HL-60 (cell line): ENCODE results near the gene PTPRM.

Experiments used
- DNase-seq, 2 experiments: peaks; one replicate each; pipeline ENCODE4 v3.0.0-alpha.2; 2010 to 2020; ENCODE audit warnings: low read depth in 1 of 2, low spot score in 1 of 2
- H3K27ac ChIP-seq: fragments of 250-450 bp; sonication (Bioruptor Pico); replicated peaks from 2 replicates; pipeline ENCODE4 v1.5.1; 2020; ENCODE audit warnings: mild to moderate bottlenecking, moderate library complexity
- H3K27me3 ChIP-seq: fragments of 250-450 bp; sonication (Bioruptor Pico); 2 replicates; pipeline ENCODE4 v1.5.1; 2021; ENCODE audit warnings: mild to moderate bottlenecking, moderate library complexity; ENCODE audit not compliant: insufficient read depth, poor library complexity, severe bottlenecking
- H3K4me3 ChIP-seq: replicated peaks from 2 replicates; pipeline ENCODE4 v1.5.1; 2011; ENCODE audit warnings: mild to moderate bottlenecking, control low read depth, low read length; ENCODE audit not compliant: insufficient read depth
- GABPA ChIP-seq: IDR thresholded peaks from 2 replicates; pipeline ENCODE4 v1.6.1; 2012; ENCODE audit warnings: low read depth
- POLR2AphosphoS5 ChIP-seq: IDR thresholded peaks from 2 replicates; pipeline ENCODE4 v1.6.1; 2012; ENCODE audit warnings: low read depth
- SPI1 ChIP-seq: IDR thresholded peaks from 2 replicates; pipeline ENCODE4 v1.6.1; 2012; ENCODE audit warnings: low read depth, mild to moderate bottlenecking, borderline replicate concordance
- TF ChIP-seq, protein P1 (sequence below): IDR thresholded peaks from 2 replicates; pipeline ENCODE4 v1.6.1; 2012; ENCODE audit warnings: low read depth; ENCODE audit not compliant: insufficient replicate concordance
- TF ChIP-seq, protein P2 (sequence below): IDR thresholded peaks from one replicate; pipeline ENCODE4 v1.5.1; 2011; ENCODE audit warnings: low read length, control low read depth, inconsistent platforms; ENCODE audit not compliant: insufficient read depth

The PTPRM gene

DNA sequence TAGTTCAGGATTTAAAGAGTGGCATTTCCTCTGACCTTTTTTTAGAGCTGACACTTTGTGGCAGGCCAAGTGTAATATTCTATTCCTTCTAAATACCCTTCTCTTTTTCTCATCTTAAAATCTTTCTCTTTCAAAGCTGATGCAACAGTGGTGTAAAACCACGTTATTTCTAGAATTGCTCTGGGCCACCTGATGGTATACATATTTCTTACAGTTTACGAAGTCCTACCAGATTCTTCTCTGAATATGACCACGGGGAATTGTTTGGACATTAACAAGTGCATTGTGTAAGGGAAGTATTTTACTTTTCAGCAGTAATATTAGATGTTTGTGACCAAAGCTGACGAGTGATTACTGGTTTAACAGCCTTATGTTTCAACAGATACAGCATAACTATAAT, 109.9 kb downstream of the PTPRM start:
- H3K27me3 ChIP-seq = no peaks in the 10 kb centered on the region
- H3K4me3 ChIP-seq = no peak overlapping the region
- TF ChIP-seq, protein P1, sequence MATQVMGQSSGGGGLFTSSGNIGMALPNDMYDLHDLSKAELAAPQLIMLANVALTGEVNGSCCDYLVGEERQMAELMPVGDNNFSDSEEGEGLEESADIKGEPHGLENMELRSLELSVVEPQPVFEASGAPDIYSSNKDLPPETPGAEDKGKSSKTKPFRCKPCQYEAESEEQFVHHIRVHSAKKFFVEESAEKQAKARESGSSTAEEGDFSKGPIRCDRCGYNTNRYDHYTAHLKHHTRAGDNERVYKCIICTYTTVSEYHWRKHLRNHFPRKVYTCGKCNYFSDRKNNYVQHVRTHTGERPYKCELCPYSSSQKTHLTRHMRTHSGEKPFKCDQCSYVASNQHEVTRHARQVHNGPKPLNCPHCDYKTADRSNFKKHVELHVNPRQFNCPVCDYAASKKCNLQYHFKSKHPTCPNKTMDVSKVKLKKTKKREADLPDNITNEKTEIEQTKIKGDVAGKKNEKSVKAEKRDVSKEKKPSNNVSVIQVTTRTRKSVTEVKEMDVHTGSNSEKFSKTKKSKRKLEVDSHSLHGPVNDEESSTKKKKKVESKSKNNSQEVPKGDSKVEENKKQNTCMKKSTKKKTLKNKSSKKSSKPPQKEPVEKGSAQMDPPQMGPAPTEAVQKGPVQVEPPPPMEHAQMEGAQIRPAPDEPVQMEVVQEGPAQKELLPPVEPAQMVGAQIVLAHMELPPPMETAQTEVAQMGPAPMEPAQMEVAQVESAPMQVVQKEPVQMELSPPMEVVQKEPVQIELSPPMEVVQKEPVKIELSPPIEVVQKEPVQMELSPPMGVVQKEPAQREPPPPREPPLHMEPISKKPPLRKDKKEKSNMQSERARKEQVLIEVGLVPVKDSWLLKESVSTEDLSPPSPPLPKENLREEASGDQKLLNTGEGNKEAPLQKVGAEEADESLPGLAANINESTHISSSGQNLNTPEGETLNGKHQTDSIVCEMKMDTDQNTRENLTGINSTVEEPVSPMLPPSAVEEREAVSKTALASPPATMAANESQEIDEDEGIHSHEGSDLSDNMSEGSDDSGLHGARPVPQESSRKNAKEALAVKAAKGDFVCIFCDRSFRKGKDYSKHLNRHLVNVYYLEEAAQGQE = no peak
- TF ChIP-seq GABPA (no peak), POLR2AphosphoS5 (no peak), SPI1 (no peak)
- no peak overlapping the region for H3K27ac ChIP-seq
- DNase-seq = no peak

DNA sequence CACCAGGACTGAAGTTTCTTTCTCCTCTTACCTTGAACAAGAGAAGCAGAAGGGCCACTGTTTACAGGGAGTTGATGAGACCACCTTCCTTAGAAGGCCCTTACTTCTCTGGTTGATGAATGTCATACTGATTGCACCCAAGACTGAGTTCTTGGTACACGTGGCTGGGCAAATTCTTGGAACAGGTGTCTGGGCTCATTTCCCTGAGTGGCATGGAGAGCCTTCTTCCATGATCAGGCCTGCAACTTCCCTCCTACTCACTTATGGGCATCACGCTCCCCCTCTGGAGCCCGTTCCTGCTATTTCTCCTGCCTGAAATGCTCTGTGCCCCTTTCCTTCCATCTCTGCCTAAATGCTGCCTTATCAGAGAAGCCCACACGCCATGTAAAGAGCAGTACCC, 110.3 kb downstream of the PTPRM start:
- DNase-seq = no peak
- Histone ChIP-seq H3K4me3 (no peak overlapping the region), H3K27me3 (no peaks in the 10 kb centered on the region), H3K27ac (no peak overlapping the region)
- TF ChIP-seq GABPA = no peak
- TF ChIP-seq SPI1 = no peak
- TF ChIP-seq, protein P1 = no peak
- TF ChIP-seq POLR2AphosphoS5 = no peak
- TF ChIP-seq, protein P2, sequence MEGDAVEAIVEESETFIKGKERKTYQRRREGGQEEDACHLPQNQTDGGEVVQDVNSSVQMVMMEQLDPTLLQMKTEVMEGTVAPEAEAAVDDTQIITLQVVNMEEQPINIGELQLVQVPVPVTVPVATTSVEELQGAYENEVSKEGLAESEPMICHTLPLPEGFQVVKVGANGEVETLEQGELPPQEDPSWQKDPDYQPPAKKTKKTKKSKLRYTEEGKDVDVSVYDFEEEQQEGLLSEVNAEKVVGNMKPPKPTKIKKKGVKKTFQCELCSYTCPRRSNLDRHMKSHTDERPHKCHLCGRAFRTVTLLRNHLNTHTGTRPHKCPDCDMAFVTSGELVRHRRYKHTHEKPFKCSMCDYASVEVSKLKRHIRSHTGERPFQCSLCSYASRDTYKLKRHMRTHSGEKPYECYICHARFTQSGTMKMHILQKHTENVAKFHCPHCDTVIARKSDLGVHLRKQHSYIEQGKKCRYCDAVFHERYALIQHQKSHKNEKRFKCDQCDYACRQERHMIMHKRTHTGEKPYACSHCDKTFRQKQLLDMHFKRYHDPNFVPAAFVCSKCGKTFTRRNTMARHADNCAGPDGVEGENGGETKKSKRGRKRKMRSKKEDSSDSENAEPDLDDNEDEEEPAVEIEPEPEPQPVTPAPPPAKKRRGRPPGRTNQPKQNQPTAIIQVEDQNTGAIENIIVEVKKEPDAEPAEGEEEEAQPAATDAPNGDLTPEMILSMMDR = no peak

- no peak for TF ChIP-seq POLR2AphosphoS5
- TF ChIP-seq, protein P2 = no peak
- TF ChIP-seq, protein P1 = no peak
- TF ChIP-seq SPI1 = no peak
- TF ChIP-seq GABPA = no peak
- H3K4me3 ChIP-seq = no peak overlapping the region
- no peaks in the 10 kb centered on the region for H3K27me3 ChIP-seq
- no peak overlapping the region for H3K27ac ChIP-seq
- DNase-seq = no peak
These were observed 111.3 kb downstream of the PTPRM start for GRCh38 chr18:7678389-7678788.

GRCh38 chr18:7678801-7679200, 111.7 kb downstream of the PTPRM start:
- Histone ChIP-seq H3K4me3 (no peak overlapping the region), H3K27me3 (no peaks in the 10 kb centered on the region), H3K27ac (no peak overlapping the region)
- no peak for DNase-seq
- no peak for TF ChIP-seq POLR2AphosphoS5
- TF ChIP-seq, protein P2 = no peak
- TF ChIP-seq, protein P1 = no peak
- TF ChIP-seq SPI1 = no peak
- TF ChIP-seq GABPA = no peak
